Panc1 (cell line): Measurements from ENCODE around the gene TM9SF3. TPM values are rescaled to one million over a fixed set of nuclear protein-coding genes. Genes with fewer than 3 reads are reported as not detected.

Experiments
- ATAC-seq: fragments of 200-7000 bp; cut with Tn5 transposase; 2 replicates; pipeline ENCODE4 v1.9.1; 2020; ENCODE audit warnings: mild to moderate bottlenecking, moderate library complexity
- BruUV-seq: library from RNA; stranded (reverse); fragments of 400-500 nt; replicated peaks from 2 replicates; lab custom pipeline; 2021; lab: Mats Ljungman, UMichigan
- CTCF ChIA-PET: fragments of 300-600 bp; sonication (Branson Sonifier 250); formaldehyde crosslinking; loops from one replicate; lab custom pipeline; 2022; ENCODE audit warnings: antibody characterized with exemption; lab: Charles Lee
- POLR2A ChIA-PET: fragments of 300-600 bp; sonication (Branson Sonifier 250); formaldehyde crosslinking; loops from one replicate; lab custom pipeline; 2022; ENCODE audit warnings: antibody characterized with exemption; lab: Charles Lee
- DNase-seq: peaks from one replicate; pipeline ENCODE4 v3.0.0-alpha.2; 2010; ENCODE audit warnings: low read depth, low spot score
- H3K27ac ChIP-seq: 2 replicates; pipeline ENCODE4 v1.5.1; 2011; ENCODE audit warnings: mild to moderate bottlenecking, low read length, inconsistent platforms
- H3K27me3 ChIP-seq: fragments of 200-500 bp; sonication (Bioruptor generic); 2 replicates; pipeline ENCODE4 v1.6.0; 2014; ENCODE audit warnings: low read length, inconsistent platforms; ENCODE audit not compliant: control insufficient read depth, insufficient read depth
- H3K36me3 ChIP-seq: fragments of 200-500 bp; sonication (Bioruptor generic); 2 replicates; pipeline ENCODE4 v1.5.1; 2014; ENCODE audit warnings: inconsistent platforms, mild to moderate bottlenecking, low read length, moderate library complexity; ENCODE audit not compliant: control insufficient read depth, insufficient read depth
- H3K4me1 ChIP-seq: 2 replicates; pipeline ENCODE4 v1.5.1; 2011; ENCODE audit warnings: inconsistent platforms, mild to moderate bottlenecking, low read length, moderate library complexity; ENCODE audit not compliant: control insufficient read depth, insufficient read depth
- H3K4me3 ChIP-seq, 2 experiments: 2 replicates each; pipeline ENCODE4 v1.5.1; 2011 to 2012; ENCODE audit warnings: low read depth in 2 of 2, low read length in 2 of 2, mild to moderate bottlenecking in 2 of 2, inconsistent platforms in 1 of 2, moderate library complexity in 1 of 2
- H3K9me3 ChIP-seq: fragments of 200-500 bp; sonication (Bioruptor generic); 2 replicates; pipeline ENCODE4 v1.5.1; 2014; ENCODE audit warnings: low read depth, mild to moderate bottlenecking, inconsistent platforms, low read length, moderate library complexity; ENCODE audit not compliant: control insufficient read depth, insufficient read depth
- POLR2AphosphoS5 ChIP-seq: IDR thresholded peaks from 2 replicates; pipeline ENCODE4 v1.6.1; 2012; ENCODE audit warnings: mild to moderate bottlenecking, low read depth, low read length, moderate library complexity
- SIN3A ChIP-seq: IDR thresholded peaks from 2 replicates; pipeline ENCODE4 v1.6.1; 2012; ENCODE audit warnings: low read depth, mild to moderate bottlenecking, low read length, moderate library complexity, borderline replicate concordance; ENCODE audit not compliant: insufficient read depth
- TCF7L2 ChIP-seq: IDR thresholded peaks from 2 replicates; pipeline ENCODE4 v1.6.1; 2011; ENCODE audit warnings: mild to moderate bottlenecking, low read depth, low read length, inconsistent platforms
- in situ Hi-C: cut with HindIII; loops from 2 replicates; pipeline ENCODE4 v1.10.0; 2016; ENCODE audit warnings: low sequenced_read_pairs, low pct_unique_long_range_greater_than_20kb
- intact Hi-C: fragments of 100-400 bp; cut with micrococcal nuclease; formaldehyde crosslinking; loops from one replicate; pipeline ENCODE4 v1.10.0; 2022; ENCODE audit not compliant: unreplicated experiment
- total RNA-seq: library from RNA; stranded (reverse); gene quantifications from one replicate; pipeline ENCODE4 v1.2.1, GENCODE V29; 2021; ENCODE audit not compliant: unreplicated experiment
- TF ChIP-seq, protein P1 (sequence below), 2 experiments: IDR thresholded peaks; 2 replicates each; pipeline ENCODE4 v1.6.1; 2011 to 2012; ENCODE audit warnings: low read depth in 2 of 2, control low read depth in 1 of 2, low read length in 1 of 2, mild to moderate bottlenecking in 1 of 2, moderate library complexity in 1 of 2; ENCODE audit not compliant: insufficient read depth in 1 of 2
- TF ChIP-seq, protein P2 (sequence below): fragments of 450-650 bp; IDR thresholded peaks from 2 replicates; pipeline ENCODE4 v1.5.1; 2017; ENCODE audit warnings: mild to moderate bottlenecking

The TM9SF3 gene
- total RNA-seq, 1 experiment from 2014 or later, result 179 TPM

DNA sequence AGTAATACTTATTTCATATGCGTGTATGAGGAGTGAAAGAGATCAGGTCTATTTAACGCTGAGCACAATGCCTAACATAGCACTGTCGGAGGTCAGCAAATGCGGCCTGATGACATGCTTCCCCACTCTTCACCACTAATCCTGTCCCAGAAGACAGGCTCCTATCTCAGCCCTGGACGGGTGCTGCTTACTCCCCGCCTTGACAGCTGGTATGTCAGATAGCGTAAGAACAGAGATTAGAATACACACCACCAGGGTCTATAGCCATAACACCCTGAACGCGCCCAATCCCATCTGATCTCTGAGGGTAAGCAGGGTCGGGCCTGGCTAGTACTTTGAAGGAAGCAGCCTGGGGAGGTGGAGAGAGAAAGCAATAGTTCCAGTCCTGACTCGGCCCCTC, 32.3 kb upstream of the TM9SF3 start:
- no peak for DNase-seq
- POLR2A ChIA-PET, result no interaction called here
- ATAC-seq, result no peak
- intact Hi-C loops (no loop called here), in situ Hi-C loops (no loop called here)
- no peaks in the 10 kb centered on the region for H3K9me3 ChIP-seq
- no TSS peak for BruUV-seq
- no peaks in the 10 kb centered on the region for H3K4me1 ChIP-seq
- CTCF ChIA-PET, result no interaction called here
- no peaks in the 10 kb centered on the region for H3K36me3 ChIP-seq
- TF ChIP-seq SIN3A (no peak), TCF7L2 (no peak), POLR2AphosphoS5 (no peak)
- TF ChIP-seq, protein P1, sequence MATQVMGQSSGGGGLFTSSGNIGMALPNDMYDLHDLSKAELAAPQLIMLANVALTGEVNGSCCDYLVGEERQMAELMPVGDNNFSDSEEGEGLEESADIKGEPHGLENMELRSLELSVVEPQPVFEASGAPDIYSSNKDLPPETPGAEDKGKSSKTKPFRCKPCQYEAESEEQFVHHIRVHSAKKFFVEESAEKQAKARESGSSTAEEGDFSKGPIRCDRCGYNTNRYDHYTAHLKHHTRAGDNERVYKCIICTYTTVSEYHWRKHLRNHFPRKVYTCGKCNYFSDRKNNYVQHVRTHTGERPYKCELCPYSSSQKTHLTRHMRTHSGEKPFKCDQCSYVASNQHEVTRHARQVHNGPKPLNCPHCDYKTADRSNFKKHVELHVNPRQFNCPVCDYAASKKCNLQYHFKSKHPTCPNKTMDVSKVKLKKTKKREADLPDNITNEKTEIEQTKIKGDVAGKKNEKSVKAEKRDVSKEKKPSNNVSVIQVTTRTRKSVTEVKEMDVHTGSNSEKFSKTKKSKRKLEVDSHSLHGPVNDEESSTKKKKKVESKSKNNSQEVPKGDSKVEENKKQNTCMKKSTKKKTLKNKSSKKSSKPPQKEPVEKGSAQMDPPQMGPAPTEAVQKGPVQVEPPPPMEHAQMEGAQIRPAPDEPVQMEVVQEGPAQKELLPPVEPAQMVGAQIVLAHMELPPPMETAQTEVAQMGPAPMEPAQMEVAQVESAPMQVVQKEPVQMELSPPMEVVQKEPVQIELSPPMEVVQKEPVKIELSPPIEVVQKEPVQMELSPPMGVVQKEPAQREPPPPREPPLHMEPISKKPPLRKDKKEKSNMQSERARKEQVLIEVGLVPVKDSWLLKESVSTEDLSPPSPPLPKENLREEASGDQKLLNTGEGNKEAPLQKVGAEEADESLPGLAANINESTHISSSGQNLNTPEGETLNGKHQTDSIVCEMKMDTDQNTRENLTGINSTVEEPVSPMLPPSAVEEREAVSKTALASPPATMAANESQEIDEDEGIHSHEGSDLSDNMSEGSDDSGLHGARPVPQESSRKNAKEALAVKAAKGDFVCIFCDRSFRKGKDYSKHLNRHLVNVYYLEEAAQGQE (IDR thresholded peaks at IDR 0.05; ENCODE audit: insufficient read depth in 1 of 2, low read depth in 2 of 2, low read length in 1 of 2), result no peak
- TF ChIP-seq, protein P2, sequence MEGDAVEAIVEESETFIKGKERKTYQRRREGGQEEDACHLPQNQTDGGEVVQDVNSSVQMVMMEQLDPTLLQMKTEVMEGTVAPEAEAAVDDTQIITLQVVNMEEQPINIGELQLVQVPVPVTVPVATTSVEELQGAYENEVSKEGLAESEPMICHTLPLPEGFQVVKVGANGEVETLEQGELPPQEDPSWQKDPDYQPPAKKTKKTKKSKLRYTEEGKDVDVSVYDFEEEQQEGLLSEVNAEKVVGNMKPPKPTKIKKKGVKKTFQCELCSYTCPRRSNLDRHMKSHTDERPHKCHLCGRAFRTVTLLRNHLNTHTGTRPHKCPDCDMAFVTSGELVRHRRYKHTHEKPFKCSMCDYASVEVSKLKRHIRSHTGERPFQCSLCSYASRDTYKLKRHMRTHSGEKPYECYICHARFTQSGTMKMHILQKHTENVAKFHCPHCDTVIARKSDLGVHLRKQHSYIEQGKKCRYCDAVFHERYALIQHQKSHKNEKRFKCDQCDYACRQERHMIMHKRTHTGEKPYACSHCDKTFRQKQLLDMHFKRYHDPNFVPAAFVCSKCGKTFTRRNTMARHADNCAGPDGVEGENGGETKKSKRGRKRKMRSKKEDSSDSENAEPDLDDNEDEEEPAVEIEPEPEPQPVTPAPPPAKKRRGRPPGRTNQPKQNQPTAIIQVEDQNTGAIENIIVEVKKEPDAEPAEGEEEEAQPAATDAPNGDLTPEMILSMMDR, result no peak
- no peak overlapping the region for H3K4me3 ChIP-seq
- no peaks in the 10 kb centered on the region for H3K27me3 ChIP-seq
- no peak overlapping the region for H3K27ac ChIP-seq

DNA sequence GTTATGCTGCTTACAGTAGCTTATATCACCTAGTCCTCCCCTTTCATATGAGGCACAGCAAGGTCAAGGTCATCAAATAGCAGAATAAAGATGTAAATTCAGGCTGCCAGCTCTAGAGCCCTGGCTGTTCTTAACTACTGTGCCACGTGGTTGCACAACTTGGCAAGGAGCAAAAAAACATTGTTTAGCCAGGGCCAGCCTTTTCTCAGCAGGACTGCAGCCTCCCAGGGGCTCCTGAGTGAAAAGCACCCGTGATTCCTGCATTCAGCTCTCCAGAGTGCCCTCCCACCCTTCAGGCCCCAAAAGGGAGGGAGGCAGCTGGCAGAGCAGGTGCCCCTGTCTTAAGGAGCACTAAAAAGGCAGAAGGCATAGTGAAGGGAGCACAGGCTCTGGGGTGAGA, 31.8 kb upstream of the TM9SF3 start:
- ChIA-PET CTCF (no interaction called here), POLR2A (no interaction called here)
- H3K9me3 ChIP-seq, result no peaks in the 10 kb centered on the region
- H3K4me1 ChIP-seq, result no peaks in the 10 kb centered on the region
- intact Hi-C loops (no loop called here), in situ Hi-C loops (no loop called here)
- TF ChIP-seq SIN3A (no peak), POLR2AphosphoS5 (no peak), TCF7L2 (no peak)
- TF ChIP-seq, protein P2, result no peak
- TF ChIP-seq, protein P1 (IDR thresholded peaks at IDR 0.05; ENCODE audit: insufficient read depth in 1 of 2, low read depth in 2 of 2, low read length in 1 of 2), result no peak
- no peaks in the 10 kb centered on the region for H3K36me3 ChIP-seq
- BruUV-seq, result no TSS peak
- H3K27ac ChIP-seq, result no peak overlapping the region
- H3K27me3 ChIP-seq, result no peaks in the 10 kb centered on the region
- DNase-seq (no peak), ATAC-seq (no peak)
- H3K4me3 ChIP-seq, result no peak overlapping the region
